Tibial nerve (tissue), 4 donors: ENCODE results near the gene AXIN1. TPM values are rescaled to one million over a fixed set of nuclear protein-coding genes. Genes with fewer than 3 reads are reported as not detected.

ENCODE experiments used
- DNase-seq, 2 donors: peaks; one replicate each; pipeline ENCODE4 v3.0.0-alpha.2; 2019; ENCODE audit warnings: low spot score in 2 of 2
- H3K27ac ChIP-seq, 4 donors: fragments of 200-600 bp; sonication (generic) in 3 of 4; one replicate each; pipeline ENCODE4 v1.5.1; 2017 to 2019; ENCODE audit warnings: mild to moderate bottlenecking in 1 of 4
- H3K27me3 ChIP-seq, 2 donors: fragments of 200-600 bp; sonication (generic) in 1 of 2; one replicate each; pipeline versions ENCODE4 v1.5.1 to v1.6.0; 2017 to 2019
- H3K36me3 ChIP-seq, 3 donors: fragments of 200-600 bp; sonication (generic); one replicate each; pipeline ENCODE4 v1.5.1; 2018 to 2019
- H3K4me1 ChIP-seq, 4 donors: fragments of 200-600 bp; sonication (generic) in 3 of 4; one replicate each; pipeline ENCODE4 v1.5.1; 2017 to 2019
- H3K4me3 ChIP-seq, 4 donors: fragments of 200-600 bp; sonication (generic) in 3 of 4; one replicate each; pipeline ENCODE4 v1.5.1; 2017 to 2019; ENCODE audit warnings: mild to moderate bottlenecking in 1 of 4, moderate library complexity in 1 of 4
- H3K9me3 ChIP-seq, 4 donors: fragments of 200-600 bp; sonication (generic) in 3 of 4; one replicate each; pipeline ENCODE4 v1.5.1; 2017 to 2019
- CTCF ChIP-seq, 5 experiments: fragments of 200-600 bp in 3 of 5; fragments of 450-650 bp in 2 of 5; sonication (generic) in 3 of 5; IDR thresholded peaks; one replicate each; pipeline ENCODE4 v1.5.1; 2016 to 2019; ENCODE audit warnings: antibody characterized with exemption in 5 of 5, mild to moderate bottlenecking in 3 of 5, moderate library complexity in 2 of 5
- EP300 ChIP-seq, 2 donors: sonication (generic); formaldehyde crosslinking; IDR thresholded peaks; one replicate each; pipeline ENCODE4 v1.6.1; 2017; ENCODE audit warnings: antibody characterized with exemption in 2 of 2, mild to moderate bottlenecking in 1 of 2
- POLR2A ChIP-seq, 2 donors: fragments of 450-650 bp; IDR thresholded peaks; one replicate each; pipeline ENCODE4 v1.6.1; 2017; ENCODE audit warnings: antibody characterized with exemption in 2 of 2, mild to moderate bottlenecking in 2 of 2, moderate library complexity in 2 of 2
- WGBS, 2 donors: methylation state at CpG; one replicate each; pipeline ENCODE4 v1.1.5; 2018; 5-methylcytosine and 5-hydroxymethylcytosine counted together
- total RNA-seq, 4 donors: library from RNA; depleted of rRNA; stranded (reverse); fragments of >200 nt; gene quantifications; one replicate each; pipeline ENCODE4 v1.1.0, GENCODE V29; 2016

The AXIN1 gene
- total RNA-seq, 4 donors from 2014 or later = 23.4 to 37.1 (median 25.0) TPM

GRCh38 chr16:386641-387156 is 34.2 kb upstream of the AXIN1 start:
- H3K36me3 ChIP-seq = no peaks in the 10 kb centered on the region
- TF ChIP-seq POLR2A (IDR thresholded peaks at IDR 0.05) (no peak), CTCF (IDR thresholded peaks at IDR 0.05) (no peak), EP300 (IDR thresholded peaks at IDR 0.05) (no peak)
- H3K9me3 ChIP-seq = no peaks in the 10 kb centered on the region
- H3K4me1 ChIP-seq = peaks cover 0 to 20% (median 7%) of the 10 kb centered on the region in 4 donors
- H3K27ac ChIP-seq = peak overlapping the region in 2 of 4 donors; percentile 43 to 71
- H3K4me3 ChIP-seq = no peak overlapping the region
- H3K27me3 ChIP-seq = no peaks in the 10 kb centered on the region
- 45 to 47% methylated on average over 19 of the region's 19 CpGs for WGBS, 2 donors
- no peak for DNase-seq

- Histone ChIP-seq H3K9me3 (no peaks in the 10 kb centered on the region), H3K36me3 (no peaks in the 10 kb centered on the region), H3K27me3 (no peaks in the 10 kb centered on the region), H3K4me1 (peaks cover 0 to 49% (median 14%) of the 10 kb centered on the region in 4 donors), H3K4me3 (peak overlapping the region in 2 of 4 donors; percentile 95 to 99), H3K27ac (peak overlapping the region in 3 of 4 donors; percentile 19 to 94 (median 85))
- no peak for DNase-seq
- TF ChIP-seq EP300 (IDR thresholded peaks at IDR 0.05) (no peak), POLR2A (IDR thresholded peaks at IDR 0.05) (no peak), CTCF (IDR thresholded peaks at IDR 0.05) (no peak)
- 33 to 37% methylated on average over 33 of the region's 33 CpGs for WGBS, 2 donors
Measured at GRCh38 chr16:383326-384051, 31.0 kb upstream of the AXIN1 start.

GRCh38 chr16:381789-382717 is 29.5 kb upstream of the AXIN1 start, which contains the start of gene PGAP6:
Gene PGAP6 (minus strand): TSS chr16:381978. CDS start chr16:381821, 157 bp downstream.
- H3K27me3 ChIP-seq = no peaks in the 10 kb centered on the region
- H3K27ac ChIP-seq = peak within 1 kb of the TSS; percentile 55 to 94 (median 90)
- peaks cover 0 to 9% (median 0%) of the 10 kb centered on the region in 3 donors for H3K36me3 ChIP-seq
- no peaks in the 10 kb centered on the region for H3K9me3 ChIP-seq
- WGBS, 2 donors = 1% methylated on average over 17 to 36 of the region's 123 CpGs
- TF ChIP-seq POLR2A (IDR thresholded peaks at IDR 0.05) (peak in 1 of 2 donors; percentile 34), CTCF (IDR thresholded peaks at IDR 0.05) (no peak), EP300 (IDR thresholded peaks at IDR 0.05) (peak in 1 of 2 donors; percentile 36)
- peak; percentile 64 to 66 for DNase-seq
- peak within 1 kb of the TSS; percentile 73 to 99 (median 90) for H3K4me3 ChIP-seq
- peaks cover 0 to 49% (median 14%) of the 10 kb centered on the region in 4 donors for H3K4me1 ChIP-seq

- H3K4me3 ChIP-seq = peak overlapping the region; percentile 72 to 99 (median 88)
- H3K27ac ChIP-seq = peak overlapping the region; percentile 52 to 86 (median 80)
- TF ChIP-seq EP300 (IDR thresholded peaks at IDR 0.05) = no peak
- TF ChIP-seq CTCF (IDR thresholded peaks at IDR 0.05) = no peak
- no peak for TF ChIP-seq POLR2A (IDR thresholded peaks at IDR 0.05)
- WGBS, 2 donors = 0 to 1% methylated on average over 17 to 29 of the region's 73 CpGs
- H3K4me1 ChIP-seq = peaks cover 0 to 49% (median 14%) of the 10 kb centered on the region in 4 donors
- no peaks in the 10 kb centered on the region for H3K27me3 ChIP-seq
- peaks cover 0 to 18% (median 0%) of the 10 kb centered on the region in 3 donors for H3K36me3 ChIP-seq
- DNase-seq = no peak
- H3K9me3 ChIP-seq = no peaks in the 10 kb centered on the region
Measured at GRCh38 chr16:381012-381788, 28.7 kb upstream of the AXIN1 start.
